Adrenal gland (tissue), 19 donors: ENCODE data around the gene CLDN20. TPM values are rescaled to one million over a fixed set of nuclear protein-coding genes. Genes with fewer than 3 reads are reported as not detected.
"Not testable (repeated sequence)": the region's sequence is repeated elsewhere in the genome, so short reads cannot be mapped to it uniquely, and the experiment has no call there.

Experiments
- DNase-seq, 7 donors: peaks; one replicate each; pipeline ENCODE4 v3.0.0-alpha.2; 2019 to 2020
- H3K27ac ChIP-seq, 5 donors: fragments of 200-600 bp; sonication (generic) in 4 of 5; 1 replicate in 3 of 5; 2 replicates in 2 of 5; pipeline versions ENCODE4 v1.5.1 to v1.8.0; 2016 to 2020; ENCODE audit warnings: mild to moderate bottlenecking in 1 of 5
- H3K27me3 ChIP-seq: fragments of 200-600 bp; 2 replicates; pipeline ENCODE4 v1.8.0; 2021
- H3K36me3 ChIP-seq, 2 donors: fragments of 200-600 bp; replicated peaks in 1 of 2; 1 replicate in 1 of 2; 2 replicates in 1 of 2; pipeline versions ENCODE4 v1.5.1 to v1.8.0; 2018 to 2022
- H3K4me1 ChIP-seq, 2 donors: fragments of 200-600 bp; replicated peaks in 1 of 2; 1 replicate in 1 of 2; 2 replicates in 1 of 2; pipeline versions ENCODE4 v1.5.1 to v1.8.0; 2018 to 2021
- H3K4me3 ChIP-seq, 4 donors: fragments of 200-600 bp; sonication (generic) in 3 of 4; one replicate each; pipeline ENCODE4 v1.5.1; 2016 to 2018
- H3K9me3 ChIP-seq, 3 donors: fragments of 200-600 bp; sonication (generic) in 1 of 3; replicated peaks in 1 of 3; 1 replicate in 2 of 3; 2 replicates in 1 of 3; pipeline versions ENCODE4 v1.5.1 to v1.8.0; 2016 to 2021
- POLR2A ChIP-seq, 2 donors: fragments of 450-650 bp; IDR thresholded peaks; one replicate each; pipeline ENCODE4 v1.6.1; 2017; ENCODE audit warnings: antibody characterized with exemption in 2 of 2, mild to moderate bottlenecking in 2 of 2, moderate library complexity in 1 of 2
- WGBS, 4 donors: extraction: QIAGEN DNeasy Blood & Tissue Kit in 2 of 4; methylation state at CpG; one replicate each; pipeline versions ENCODE4 v1.1.5 to v1.1.7; 2013 to 2017; 5-methylcytosine and 5-hydroxymethylcytosine counted together
- intact Hi-C, 2 donors: fragments of 100-400 bp; cut with DNase I; formaldehyde crosslinking; loops; one replicate each; pipeline versions ENCODE4 v1.14.1 to v1.15.0; 2022 to 2023
- long read RNA-seq, 10 donors: library from polyadenylated mRNA in 3 of 10; unstranded in 2 of 10; stranded (forward) in 1 of 10; transcript quantifications; one replicate each; pipeline ENCODE4 v2.0.0 and lab custom pipeline, GENCODE V29; 2021 to 2026
- polyA plus RNA-seq, 3 donors: library from polyadenylated mRNA; stranded (reverse); fragments of 200-250 nt in 2 of 3; fragments of 350-450 nt in 1 of 3; fragmentation: Illumina TruSeq in 1 of 3; extraction: RNeasy Lipid Tissue Mini Kit (QIAGEN cat#74804) in 1 of 3; gene quantifications; one replicate each; pipeline ENCODE4 v1.2.3, GENCODE V29; 2013 to 2014
- total RNA-seq, 9 donors: library from RNA; depleted of rRNA in 4 of 9; stranded (reverse); fragments of >200 nt in 4 of 9; fragments of 120-200 nt in 1 of 9; fragmentation: NEBNext Ultra II Directional in 1 of 9; extraction: Animal tissue kit (Norgen Biotek cat#: 25700) in 1 of 9; gene quantifications; one replicate each; pipeline versions ENCODE4 v1.1.0 to v1.2.4, GENCODE V29; 2013 to 2023
- TF ChIP-seq, protein P1 (sequence below), 6 experiments: fragments of 450-650 bp in 4 of 6; fragments of 200-600 bp in 2 of 6; sonication (generic) in 1 of 6; IDR thresholded peaks; 1 replicate in 5 of 6; 2 replicates in 1 of 6; pipeline versions ENCODE4 v1.5.1 to v1.8.0; 2016 to 2021; ENCODE audit warnings: antibody characterized with exemption in 6 of 6, mild to moderate bottlenecking in 2 of 6, moderate library complexity in 1 of 6
- donor health status: healthy with polysubstance abuse.
- donor health status: Bipolar disorder and iron deficiency.
- donor health status: DM: yes; HTN: yes; CAD: no.
- donor health status: DM: no; HTN: no; CAD: no.
- donor health status: DM: no; HTN: no; CAD: no.
- donor health status: DM: yes; HTN: yes; CAD: no.

Gene CLDN20
- not detected for total RNA-seq
- not detected for polyA plus RNA-seq
- long read RNA-seq, donor 1 = 0 reads
- long read RNA-seq, donor 2 = 0 reads
- long read RNA-seq, donor 3, partial matches to known transcripts = 0 of 19 reads
- long read RNA-seq, donor 3, other reads (novel, unspliced or antisense) = 19 of 19 reads
- long read RNA-seq, donor 4 = 0 reads
- long read RNA-seq, donor 5, partial matches to known transcripts = 0 of 1 reads
- long read RNA-seq, donor 5, other reads (novel, unspliced or antisense) = 1 of 1 reads
- long read RNA-seq, donor 6 = 0 reads
- long read RNA-seq, donor 7 = 0 reads
- long read RNA-seq, donor 8 = 0 reads
- long read RNA-seq, donor 9, partial matches to known transcripts = 12 of 44 reads
- long read RNA-seq, donor 9, other reads (novel, unspliced or antisense) = 32 of 44 reads
- long read RNA-seq, donor 10 = 0 reads

GRCh38 chr6:155263373-155264063 is at the start of gene CLDN20:
TSS of gene CLDN20 (plus strand) at chr6:155264013. CDS start at chr6:155275720, 11,707 bp downstream.
- WGBS, 4 donors = 65 to 79% (median 72%) methylated on average over 10 of the region's 10 CpGs
- intact Hi-C loops = no loop called here
- Histone ChIP-seq H3K36me3 (peaks cover 0 to 15% of the 10 kb centered on the region in 2 donors), H3K27me3 (no peaks in the 10 kb centered on the region), H3K27ac (peak within 1 kb of the TSS in 1 of 5 donors; percentile 20), H3K4me1 (peaks cover 27 to 38% of the 10 kb centered on the region in 2 donors), H3K4me3 (no peak within 1 kb of the TSS), H3K9me3 (no peaks in the 10 kb centered on the region)
- TF ChIP-seq, protein P1, sequence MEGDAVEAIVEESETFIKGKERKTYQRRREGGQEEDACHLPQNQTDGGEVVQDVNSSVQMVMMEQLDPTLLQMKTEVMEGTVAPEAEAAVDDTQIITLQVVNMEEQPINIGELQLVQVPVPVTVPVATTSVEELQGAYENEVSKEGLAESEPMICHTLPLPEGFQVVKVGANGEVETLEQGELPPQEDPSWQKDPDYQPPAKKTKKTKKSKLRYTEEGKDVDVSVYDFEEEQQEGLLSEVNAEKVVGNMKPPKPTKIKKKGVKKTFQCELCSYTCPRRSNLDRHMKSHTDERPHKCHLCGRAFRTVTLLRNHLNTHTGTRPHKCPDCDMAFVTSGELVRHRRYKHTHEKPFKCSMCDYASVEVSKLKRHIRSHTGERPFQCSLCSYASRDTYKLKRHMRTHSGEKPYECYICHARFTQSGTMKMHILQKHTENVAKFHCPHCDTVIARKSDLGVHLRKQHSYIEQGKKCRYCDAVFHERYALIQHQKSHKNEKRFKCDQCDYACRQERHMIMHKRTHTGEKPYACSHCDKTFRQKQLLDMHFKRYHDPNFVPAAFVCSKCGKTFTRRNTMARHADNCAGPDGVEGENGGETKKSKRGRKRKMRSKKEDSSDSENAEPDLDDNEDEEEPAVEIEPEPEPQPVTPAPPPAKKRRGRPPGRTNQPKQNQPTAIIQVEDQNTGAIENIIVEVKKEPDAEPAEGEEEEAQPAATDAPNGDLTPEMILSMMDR (IDR thresholded peaks at IDR 0.05) = no peak
- TF ChIP-seq POLR2A (IDR thresholded peaks at IDR 0.05) = no peak
- DNase-seq = peak in 1 of 7 donors; percentile 26

DNA sequence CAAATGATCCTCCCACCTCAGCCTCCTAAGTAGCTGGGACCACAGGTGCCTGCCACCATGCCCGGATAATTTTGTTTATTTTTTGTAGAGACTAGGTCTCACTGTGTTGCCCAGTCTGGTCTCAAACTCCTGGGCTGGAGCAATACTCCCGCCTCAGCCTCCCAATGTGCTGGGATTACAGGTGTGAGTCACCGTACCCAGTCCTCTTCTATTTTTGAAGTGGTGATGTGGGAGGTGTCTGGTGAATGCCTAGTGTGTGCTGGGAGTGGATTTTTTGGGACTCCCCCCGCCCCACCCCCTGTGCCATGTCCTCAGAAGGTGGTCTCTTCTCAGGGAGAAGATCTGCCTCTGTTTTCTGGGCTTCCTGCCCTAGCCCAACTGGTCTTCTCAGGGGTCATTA is 47.9 kb upstream of the CLDN20 start:
- no peaks in the 10 kb centered on the region for H3K27me3 ChIP-seq
- WGBS, 4 donors = 87 to 92% (median 88%) methylated on average over 4 of the region's 4 CpGs
- no peaks in the 10 kb centered on the region for H3K4me1 ChIP-seq
- no peaks in the 10 kb centered on the region for H3K9me3 ChIP-seq
- H3K4me3 ChIP-seq = no peak overlapping the region
- DNase-seq = no peak
- intact Hi-C loops = no loop called here
- H3K27ac ChIP-seq = no peak overlapping the region
- no peaks in the 10 kb centered on the region for H3K36me3 ChIP-seq
- TF ChIP-seq POLR2A (IDR thresholded peaks at IDR 0.05) = no peak
- TF ChIP-seq, protein P1 (IDR thresholded peaks at IDR 0.05) = no peak

DNA sequence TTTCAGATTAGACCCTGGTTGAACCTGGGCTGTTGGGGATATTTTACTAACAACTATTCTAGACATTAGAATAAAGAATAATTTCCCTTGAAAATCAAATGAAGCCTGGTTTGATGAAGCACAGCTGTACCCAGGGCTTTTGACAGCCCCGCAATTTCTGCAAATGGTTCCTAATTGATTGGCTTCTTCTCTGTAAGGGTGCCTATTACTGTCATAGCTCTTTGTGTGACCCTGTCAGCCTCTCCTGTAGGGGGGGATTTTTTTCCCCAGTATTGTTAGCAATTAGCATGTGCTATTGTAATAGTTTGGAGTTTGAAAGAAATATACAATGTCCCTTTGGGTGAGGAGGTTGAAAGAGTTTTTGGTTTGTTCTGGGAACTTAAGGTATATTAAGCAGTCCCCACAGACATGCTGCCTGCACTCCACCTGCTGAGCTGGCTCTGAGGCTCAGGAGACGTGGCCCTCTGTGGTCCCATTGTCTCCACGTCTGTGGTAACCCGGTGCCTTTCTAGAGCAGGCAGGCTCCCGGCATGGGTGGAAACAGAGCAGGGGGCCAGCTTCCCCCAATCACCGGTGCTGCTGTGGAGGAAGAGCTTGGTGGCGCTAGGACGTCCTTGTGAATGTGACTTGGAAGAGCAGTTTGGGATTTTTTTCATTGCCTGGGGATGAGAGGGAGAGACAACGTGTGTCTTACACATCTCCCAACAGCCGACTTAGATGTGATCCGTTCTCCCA is 47.3 kb upstream of the CLDN20 start:
- no peak overlapping the region for H3K4me3 ChIP-seq
- no peaks in the 10 kb centered on the region for H3K36me3 ChIP-seq
- DNase-seq = no peak
- no peaks in the 10 kb centered on the region for H3K4me1 ChIP-seq
- H3K9me3 ChIP-seq = no peaks in the 10 kb centered on the region
- 72 to 78% (median 75%) methylated on average over 7 to 11 of the region's 11 CpGs for WGBS, 4 donors
- no peak for TF ChIP-seq POLR2A (IDR thresholded peaks at IDR 0.05)
- TF ChIP-seq, protein P1 (IDR thresholded peaks at IDR 0.05) = no peak
- H3K27me3 ChIP-seq = no peaks in the 10 kb centered on the region
- H3K27ac ChIP-seq = no peak overlapping the region
- intact Hi-C loops = no loop called here

GRCh38 chr6:155218711-155219110 is 45.1 kb upstream of the CLDN20 start:
- not testable (repeated sequence) for DNase-seq
- WGBS, 4 donors = 91 to 92% (median 91%) methylated on average over 16 to 20 of the region's 20 CpGs

More at GRCh38 chr6:155218711-155219110, 45.1 kb upstream of the CLDN20 start:
- H3K27me3 ChIP-seq, H3K4me3 ChIP-seq, H3K4me1 ChIP-seq, H3K36me3 ChIP-seq, H3K9me3 ChIP-seq, intact Hi-C loops, H3K27ac ChIP-seq: not testable (repeated sequence)
